MM.1S (cell line): Measurements from ENCODE around the gene NKG7.

ENCODE experiments used
- DNase-seq: peaks from one replicate; pipeline ENCODE4 v3.0.0-alpha.2; 2015
- H2AFZ ChIP-seq: fragments of 300-600 bp; sonication (generic); 2 replicates; pipeline ENCODE4 v1.6.0; 2016; ENCODE audit warnings: antibody characterized with exemption, low read length
- H3F3A ChIP-seq: fragments of 300-600 bp; sonication (generic); 2 replicates; pipeline ENCODE4 v1.6.1; 2016; ENCODE audit warnings: mild to moderate bottlenecking, antibody characterized with exemption, low read length, moderate library complexity, mixed read lengths; ENCODE audit not compliant: insufficient read depth
- H3K27ac ChIP-seq: fragments of 300-600 bp; sonication (generic); 2 replicates; pipeline ENCODE4 v1.5.1; 2016; ENCODE audit warnings: mild to moderate bottlenecking, low read length
- H3K27me3 ChIP-seq: fragments of 300-600 bp; sonication (generic); replicated peaks from 2 replicates; pipeline ENCODE4 v1.6.0; 2016; ENCODE audit warnings: low read length; ENCODE audit not compliant: insufficient read depth
- H3K36me3 ChIP-seq: fragments of 300-600 bp; sonication (generic); replicated peaks from 2 replicates; pipeline ENCODE4 v1.6.1; 2016; ENCODE audit warnings: mild to moderate bottlenecking, low read length, mixed read lengths; ENCODE audit not compliant: insufficient read depth
- H3K4me1 ChIP-seq: fragments of 300-600 bp; sonication (generic); 2 replicates; pipeline ENCODE4 v1.6.1; 2016; ENCODE audit warnings: low read length, mixed read lengths
- H3K4me2 ChIP-seq: fragments of 300-600 bp; sonication (generic); 2 replicates; pipeline ENCODE4 v1.6.0; 2016; ENCODE audit warnings: low read depth, low read length
- H3K4me3 ChIP-seq: fragments of 300-600 bp; sonication (generic); 2 replicates; pipeline ENCODE4 v1.5.1; 2016; ENCODE audit warnings: low read length, mixed read lengths
- H3K79me2 ChIP-seq: fragments of 300-600 bp; sonication (generic); 2 replicates; pipeline ENCODE4 v1.6.1; 2016; ENCODE audit warnings: mixed run types, low read length, mixed read lengths
- H3K9ac ChIP-seq: fragments of 300-600 bp; sonication (generic); 2 replicates; pipeline ENCODE4 v1.6.1; 2016; ENCODE audit warnings: low read length, mixed read lengths
- H3K9me2 ChIP-seq: fragments of 300-600 bp; sonication (generic); replicated peaks from 2 replicates; pipeline ENCODE4 v1.6.1; 2016; ENCODE audit warnings: mild to moderate bottlenecking, low read length, mixed read lengths; ENCODE audit not compliant: insufficient read depth
- H3K9me3 ChIP-seq: fragments of 300-600 bp; sonication (generic); replicated peaks from 2 replicates; pipeline ENCODE4 v1.6.1; 2016; ENCODE audit warnings: mild to moderate bottlenecking, low read length, mixed read lengths; ENCODE audit not compliant: insufficient read depth
- H4K20me1 ChIP-seq: fragments of 300-600 bp; sonication (generic); 2 replicates; pipeline ENCODE4 v1.6.1; 2016; ENCODE audit warnings: mild to moderate bottlenecking, low read length, moderate library complexity, mixed read lengths; ENCODE audit not compliant: insufficient read depth
- EZH2 ChIP-seq: fragments of 300-600 bp; sonication (generic); optimal IDR thresholded peaks from 2 replicates; pipeline ENCODE3; 2017; ENCODE audit warnings: low read depth, mild to moderate bottlenecking, antibody characterized with exemption, low read length, mixed read lengths
- EZH2phosphoT487 ChIP-seq: fragments of 300-600 bp; sonication (generic); IDR thresholded peaks from 2 replicates; pipeline ENCODE4 v1.6.1; 2018; ENCODE audit warnings: antibody characterized with exemption, low read length
- TF ChIP-seq, protein P1 (sequence below): fragments of 300-600 bp; sonication (generic); IDR thresholded peaks from 2 replicates; pipeline ENCODE4 v1.5.1; 2016; ENCODE audit warnings: antibody characterized with exemption, low read length, mixed read lengths

The NKG7 gene

DNA sequence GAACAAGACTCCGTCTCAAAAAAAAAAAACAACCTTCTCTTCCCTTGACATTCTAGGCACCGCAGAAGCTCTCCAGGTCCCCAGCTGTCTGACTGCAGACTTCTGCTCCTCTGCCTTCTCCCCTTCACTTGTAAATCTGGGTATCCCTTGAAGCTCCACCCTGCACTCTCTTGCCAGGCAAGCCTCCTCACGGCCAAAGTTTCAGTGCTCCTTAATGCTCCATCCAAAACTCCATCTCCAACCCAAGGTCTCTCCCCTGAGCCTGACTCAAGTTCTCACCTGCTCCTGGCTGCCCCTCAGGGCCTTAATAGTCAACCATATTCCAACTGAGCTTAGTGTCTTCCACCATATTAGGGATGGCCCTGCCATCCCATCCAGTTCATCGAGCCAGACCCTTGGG is 2.2 kb downstream of the NKG7 start:
- Histone ChIP-seq H4K20me1 (no peaks in the 10 kb centered on the region), H3K9ac (no peak overlapping the region), H3K36me3 (no peaks in the 10 kb centered on the region), H3K27ac (no peak overlapping the region), H3F3A (no peaks in the 10 kb centered on the region), H3K27me3 (no peaks in the 10 kb centered on the region), H3K9me3 (no peaks in the 10 kb centered on the region), H3K4me3 (no peak overlapping the region), H3K9me2 (no peaks in the 10 kb centered on the region), H3K4me2 (no peak overlapping the region), H3K4me1 (no peaks in the 10 kb centered on the region), H3K79me2 (no peaks in the 10 kb centered on the region), H2AFZ (no peak overlapping the region)
- no peak for DNase-seq
- TF ChIP-seq EZH2phosphoT487: no peak
- TF ChIP-seq, protein P1, sequence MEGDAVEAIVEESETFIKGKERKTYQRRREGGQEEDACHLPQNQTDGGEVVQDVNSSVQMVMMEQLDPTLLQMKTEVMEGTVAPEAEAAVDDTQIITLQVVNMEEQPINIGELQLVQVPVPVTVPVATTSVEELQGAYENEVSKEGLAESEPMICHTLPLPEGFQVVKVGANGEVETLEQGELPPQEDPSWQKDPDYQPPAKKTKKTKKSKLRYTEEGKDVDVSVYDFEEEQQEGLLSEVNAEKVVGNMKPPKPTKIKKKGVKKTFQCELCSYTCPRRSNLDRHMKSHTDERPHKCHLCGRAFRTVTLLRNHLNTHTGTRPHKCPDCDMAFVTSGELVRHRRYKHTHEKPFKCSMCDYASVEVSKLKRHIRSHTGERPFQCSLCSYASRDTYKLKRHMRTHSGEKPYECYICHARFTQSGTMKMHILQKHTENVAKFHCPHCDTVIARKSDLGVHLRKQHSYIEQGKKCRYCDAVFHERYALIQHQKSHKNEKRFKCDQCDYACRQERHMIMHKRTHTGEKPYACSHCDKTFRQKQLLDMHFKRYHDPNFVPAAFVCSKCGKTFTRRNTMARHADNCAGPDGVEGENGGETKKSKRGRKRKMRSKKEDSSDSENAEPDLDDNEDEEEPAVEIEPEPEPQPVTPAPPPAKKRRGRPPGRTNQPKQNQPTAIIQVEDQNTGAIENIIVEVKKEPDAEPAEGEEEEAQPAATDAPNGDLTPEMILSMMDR: no peak
- no peak for TF ChIP-seq EZH2

DNA sequence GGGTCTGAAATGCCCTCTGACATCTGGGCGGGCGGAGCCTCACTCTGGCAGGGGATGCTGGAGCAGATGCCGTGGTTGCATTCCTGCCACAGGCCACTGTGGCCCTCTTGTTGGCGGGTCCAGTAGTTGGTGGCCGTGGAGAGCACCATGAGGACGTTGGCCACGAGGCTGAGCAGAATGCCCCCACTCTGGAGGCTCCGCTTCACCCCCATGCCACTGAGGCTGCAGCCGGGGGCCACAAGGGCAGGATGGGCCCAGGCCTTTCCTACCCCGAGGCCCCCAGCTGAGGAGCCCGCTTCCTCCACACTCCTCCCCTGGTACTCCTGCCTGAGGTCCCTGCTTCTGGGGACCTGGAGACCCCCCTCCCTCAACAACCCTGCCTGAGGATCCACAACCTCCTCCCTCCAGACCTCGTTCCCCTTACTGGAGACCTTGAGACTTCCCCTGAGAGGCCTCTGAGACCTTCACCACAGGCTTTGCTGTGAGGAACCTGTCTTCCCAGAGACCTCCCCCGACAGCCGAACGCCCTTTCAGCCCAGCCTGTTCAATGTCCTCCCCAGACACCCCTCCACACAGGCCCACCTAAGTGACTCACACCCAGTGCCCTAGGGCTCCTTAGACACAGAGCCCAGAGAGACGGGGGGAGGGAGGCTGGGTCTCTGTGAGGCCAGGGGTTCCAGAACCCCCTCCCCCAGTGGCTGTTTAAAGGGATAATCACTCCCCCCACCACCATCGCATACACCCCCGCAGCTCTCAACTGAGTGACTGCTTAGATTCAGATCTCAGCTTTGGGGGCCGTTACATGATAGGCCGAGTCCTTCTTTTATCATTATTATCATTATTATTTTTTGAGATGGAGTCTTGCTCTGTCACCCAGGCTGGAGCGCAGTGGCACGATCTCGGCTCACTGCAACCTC is 3.8 kb downstream of the NKG7 start, which contains the start of gene CLDND2:
Gene CLDND2, minus strand, starts transcription at position 638 of the 917 bp plus-strand sequence. Its CDS starts 426 bp downstream, at position 212.
- Histone ChIP-seq H3K79me2 (no peaks in the 10 kb centered on the region), H3K27ac (no peak within 1 kb of the TSS), H3K9ac (no peak within 1 kb of the TSS), H3K4me1 (no peaks in the 10 kb centered on the region), H2AFZ (no peak within 1 kb of the TSS), H3K4me3 (no peak within 1 kb of the TSS), H4K20me1 (no peaks in the 10 kb centered on the region), H3K4me2 (no peak within 1 kb of the TSS), H3F3A (no peaks in the 10 kb centered on the region), H3K9me2 (no peaks in the 10 kb centered on the region), H3K9me3 (no peaks in the 10 kb centered on the region), H3K36me3 (no peaks in the 10 kb centered on the region), H3K27me3 (no peaks in the 10 kb centered on the region)
- DNase-seq: no peak
- TF ChIP-seq EZH2phosphoT487: no peak

GRCh38 chr19:51367565-51368365 is 4.7 kb downstream of the NKG7 start:
- no peak for DNase-seq
- H3K27ac ChIP-seq: no peak overlapping the region
- no peak overlapping the region for H3K4me2 ChIP-seq
- TF ChIP-seq EZH2 (no peak), EZH2phosphoT487 (no peak)
- TF ChIP-seq, protein P1: no peak
- H3K9me3 ChIP-seq: no peaks in the 10 kb centered on the region
- no peak overlapping the region for H3K4me3 ChIP-seq
- H3F3A ChIP-seq: no peaks in the 10 kb centered on the region
- H2AFZ ChIP-seq: no peak overlapping the region
- H3K4me1 ChIP-seq: no peaks in the 10 kb centered on the region
- H3K36me3 ChIP-seq: no peaks in the 10 kb centered on the region
- no peaks in the 10 kb centered on the region for H3K27me3 ChIP-seq
- H3K9ac ChIP-seq: no peak overlapping the region
- H3K79me2 ChIP-seq: no peaks in the 10 kb centered on the region
- H3K9me2 ChIP-seq: no peaks in the 10 kb centered on the region
- no peaks in the 10 kb centered on the region for H4K20me1 ChIP-seq

DNA sequence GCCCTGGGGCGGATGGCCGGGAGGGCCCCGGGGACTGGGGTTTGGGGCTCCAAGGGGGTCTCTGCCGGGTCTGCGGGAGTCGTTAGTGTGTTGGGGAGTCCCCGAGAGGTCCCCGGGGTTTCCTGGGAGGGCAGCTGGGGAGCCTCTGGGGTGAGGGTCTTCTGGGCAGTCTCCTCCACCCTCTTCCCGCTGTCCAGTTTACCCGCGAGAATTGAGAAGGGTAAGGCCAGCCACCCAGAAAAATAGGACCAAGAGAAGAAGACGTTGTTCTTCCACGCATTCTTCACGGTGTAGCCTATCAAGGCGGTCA is 5.2 kb downstream of the NKG7 start:
- no peak overlapping the region for H3K4me2 ChIP-seq
- no peaks in the 10 kb centered on the region for H3K36me3 ChIP-seq
- no peaks in the 10 kb centered on the region for H3F3A ChIP-seq
- no peaks in the 10 kb centered on the region for H4K20me1 ChIP-seq
- no peaks in the 10 kb centered on the region for H3K9me2 ChIP-seq
- H3K4me3 ChIP-seq: no peak overlapping the region
- no peaks in the 10 kb centered on the region for H3K9me3 ChIP-seq
- H2AFZ ChIP-seq: no peak overlapping the region
- DNase-seq: no peak
- no peaks in the 10 kb centered on the region for H3K4me1 ChIP-seq
- no peaks in the 10 kb centered on the region for H3K79me2 ChIP-seq
- H3K27me3 ChIP-seq: no peaks in the 10 kb centered on the region
- TF ChIP-seq, protein P1: no peak
- TF ChIP-seq EZH2 (no peak), EZH2phosphoT487 (no peak)
- no peak overlapping the region for H3K27ac ChIP-seq
- no peak overlapping the region for H3K9ac ChIP-seq
